GM13976 (cell line): ENCODE measurements around the gene MRPL42.
A peak's percentile ranks its signal among the peaks of the same experiment; 100 is the strongest.
"Not testable (repeated sequence)": the region's sequence is repeated elsewhere in the genome, so short reads cannot be mapped to it uniquely, and the experiment has no call there.

Experiments used
- DNase-seq: peaks from one replicate; pipeline ENCODE4 v3.0.0; 2012; ENCODE audit warnings: low spot score
- CTCF ChIP-seq: IDR thresholded peaks from 2 replicates; pipeline ENCODE4 v1.5.1; 2012; ENCODE audit warnings: borderline replicate concordance, mild to moderate bottlenecking; ENCODE audit not compliant: insufficient read depth; ENCODE audit errors: extremely low read depth, missing control alignments, control extremely low read depth
- in situ Hi-C: fragments of 300-500 bp; cut with MboI; formaldehyde crosslinking; loops from one replicate; pipeline ENCODE4 v1.12.0; 2022; ENCODE audit warnings: low sequenced_read_pairs, mixed read lengths, inconsistent platforms; ENCODE audit not compliant: unreplicated experiment

Gene MRPL42

GRCh38 chr12:93552427-93552826 lies 85.1 kb downstream of the MRPL42 start:
- TF ChIP-seq CTCF: no peak
- in situ Hi-C loops: loop anchor here (25.0 kb wide), 1 partner anchor 435 kb away; no protein-coding TSS in a partner anchor
- no peak for DNase-seq

- DNase-seq: not testable (repeated sequence)
- in situ Hi-C loops: loop anchor here (25.0 kb wide), 1 partner anchor 429 kb away; no protein-coding TSS in a partner anchor
Measured at GRCh38 chr12:93557879-93558278, 90.6 kb downstream of the MRPL42 start.

- in situ Hi-C loops: loop anchor here (25.0 kb wide), 1 partner anchor 429 kb away; no protein-coding TSS in a partner anchor
- DNase-seq: not testable (repeated sequence)
Measured at GRCh38 chr12:93558685-93559084, 91.4 kb downstream of the MRPL42 start.

- peak; percentile 42 for DNase-seq
- peak; percentile 15 for TF ChIP-seq CTCF
- in situ Hi-C loops: loop anchor here (10.0 to 25.0 kb wide), 2 partner anchors 423 to 531 kb away; no protein-coding TSS in a partner anchor
Measured at GRCh38 chr12:93563807-93564538, 96.7 kb downstream of the MRPL42 start.

- DNase-seq: no peak
- in situ Hi-C loops: loop anchor here (10.0 to 25.0 kb wide), 2 partner anchors 422 to 529 kb away; no protein-coding TSS in a partner anchor
- TF ChIP-seq CTCF: no peak
Measured at GRCh38 chr12:93565760-93566159, 98.4 kb downstream of the MRPL42 start.
